Motor neuron (in vitro differentiated cells): ENCODE results near the gene KRT39. TPM values are rescaled to one million over a fixed set of nuclear protein-coding genes. Genes with fewer than 3 reads are reported as not detected.
"Not testable (repeated sequence)": the region's sequence is repeated elsewhere in the genome, so short reads cannot be mapped to it uniquely, and the experiment has no call there.

Experiments used
- ATAC-seq, 8 experiments: fragments of 200-7000 bp; cut with Tn5 transposase; replicated peaks in 6 of 8; 2 replicates each; pipeline ENCODE4 v1.8.0; 2021; ENCODE audit warnings: mild to moderate bottlenecking in 8 of 8, moderate library complexity in 8 of 8
- H3K27ac ChIP-seq, 2 donors: fragments of 250-450 bp; sonication (Bioruptor Pico); 2 replicates each; pipeline ENCODE4 v1.9.0; 2021; ENCODE audit warnings: antibody characterized with exemption in 2 of 2, mild to moderate bottlenecking in 2 of 2, moderate library complexity in 1 of 2
- H3K4me1 ChIP-seq, 2 donors: fragments of 250-450 bp; sonication (Bioruptor Pico); replicated peaks in 1 of 2; 2 replicates each; pipeline ENCODE4 v1.6.1; 2021; ENCODE audit warnings: antibody characterized with exemption in 2 of 2, mild to moderate bottlenecking in 2 of 2, moderate library complexity in 1 of 2
- H3K4me3 ChIP-seq, 5 donors: fragments of 250-450 bp; sonication (Bioruptor Pico); 2 replicates each; pipeline ENCODE4 v1.9.0; 2021; ENCODE audit warnings: antibody characterized with exemption in 5 of 5, mild to moderate bottlenecking in 5 of 5, moderate library complexity in 4 of 5
- WGBS, 10 experiments: fragments of 450-650 bp; shearing (Covaris generic); methylation state at CpG; one replicate each; pipeline ENCODE4 v1.0.0; 2022; 5-methylcytosine and 5-hydroxymethylcytosine counted together
- in situ Hi-C, 9 experiments: fragments of 400-800 bp; cut with MboI; loops; one replicate each; pipeline ENCODE4 v1.15.0; 2021; ENCODE audit warnings: low sequenced_read_pairs in 9 of 9, low pct_unique_long_range_greater_than_20kb in 2 of 9; ENCODE audit not compliant: unreplicated experiment in 9 of 9
- total RNA-seq, 8 experiments: library from RNA; unstranded; fragments of 300-600 nt; gene quantifications; 2 replicates each; pipeline versions ENCODE4 v1.2.3 to v1.2.4, GENCODE V29; 2022

Gene KRT39
- total RNA-seq, 8 experiments from 2014 or later = 0.59 TPM; not detected in 7

DNA sequence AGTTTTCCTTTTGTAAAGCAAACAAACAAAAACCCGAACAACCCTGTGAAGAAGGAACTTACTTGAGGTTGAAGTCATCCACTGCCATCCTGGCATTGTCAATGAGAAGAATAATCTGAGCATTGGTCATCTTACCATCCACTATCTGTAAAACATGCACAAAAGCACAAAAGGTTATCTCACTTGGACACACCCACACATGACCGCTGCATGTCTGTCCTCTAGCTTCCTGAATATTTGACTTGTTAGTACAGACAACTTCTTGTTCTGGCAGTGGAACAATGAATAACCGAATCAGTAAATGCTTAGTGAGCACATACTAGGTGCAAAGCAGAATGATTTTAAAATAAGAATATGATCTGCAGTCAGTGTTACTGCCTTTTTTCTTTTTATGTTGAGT, 35.4 kb downstream of the KRT39 start:
- no peak for ATAC-seq
- H3K27ac ChIP-seq = no peak overlapping the region

DNA sequence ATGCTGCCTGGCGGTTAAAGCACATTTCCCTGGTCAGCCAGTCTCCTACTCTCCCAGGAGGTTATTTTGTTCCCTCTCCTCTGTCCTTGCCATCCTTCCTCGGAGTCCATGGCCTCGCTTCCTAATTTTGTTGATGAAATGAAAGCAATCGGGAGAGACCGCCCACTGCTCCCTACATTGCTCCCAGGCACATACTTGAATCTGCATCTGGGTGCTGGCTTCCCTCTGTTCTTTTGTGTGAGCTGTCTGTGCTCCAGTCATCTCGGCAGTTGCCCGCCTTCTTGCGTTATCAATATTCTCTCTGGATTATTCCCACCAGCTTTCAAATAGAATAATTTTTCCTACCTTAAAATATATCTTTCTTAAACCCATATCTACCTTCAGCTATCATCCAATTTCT, 40.4 kb downstream of the KRT39 start:
- in situ Hi-C loops = no loop called here
- 12 to 85% (median 69%) methylated on average over 3 to 8 of the region's 8 CpGs; no CpG with 5 or more reads in 2 of the 10 experiments for WGBS, 10 experiments
- Histone ChIP-seq H3K4me3 (no peak overlapping the region), H3K27ac (no peak overlapping the region), H3K4me1 (peaks cover 0 to 9% of the 10 kb centered on the region in 2 donors)
- ATAC-seq = peak in 1 of 8 experiments; percentile 55

More for the DNA sequence above, 35.4 kb downstream of the KRT39 start:
- in situ Hi-C loops = no loop called here
- Histone ChIP-seq H3K4me3 (no peak overlapping the region), H3K4me1 (no peaks in the 10 kb centered on the region)
- 17 to 100% (median 90%) methylated on average over 1 to 2 of the region's 3 CpGs; no CpG with 5 or more reads in 2 of the 10 experiments for WGBS, 10 experiments

DNA sequence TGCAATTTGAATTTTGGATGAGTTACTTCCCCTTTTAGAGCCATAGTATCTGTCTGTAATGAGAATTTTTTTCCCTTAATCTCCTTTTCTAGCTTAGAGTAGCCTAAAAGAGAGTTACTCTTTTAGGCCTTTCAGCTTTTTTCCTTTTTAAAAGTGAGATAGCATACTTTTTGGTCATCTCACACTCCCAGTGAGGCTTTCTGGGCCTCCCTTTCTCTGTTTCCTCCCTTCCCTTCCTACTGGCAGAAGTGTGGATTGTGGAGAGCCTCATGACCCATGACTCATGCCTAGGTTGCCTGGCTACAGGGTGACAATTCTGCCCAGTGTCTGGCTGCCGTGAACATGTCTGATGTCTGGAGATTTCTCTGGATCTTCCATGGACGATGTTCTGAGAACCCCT, 44.5 kb downstream of the KRT39 start:
- H3K4me3 ChIP-seq = no peak overlapping the region
- peak in 7 of 8 experiments; percentile 97 to 100 (median 100) for ATAC-seq
- WGBS, 10 experiments = 0 to 84% (median 45%) methylated on average over 1 to 2 of the region's 2 CpGs; no CpG with 5 or more reads in 4 of the 10 experiments
- in situ Hi-C loops = loop anchor here in 8 of 9 experiments (25.0 kb wide), 4 partner anchors 390 to 740 kb away; partner anchors contain the start of genes KRT35 (in 2 of the 8), KRT36 (in 2 of the 8), KRT9 (in 1 of the 8) and KRTAP16-1 (in 1 of the 8)
- H3K27ac ChIP-seq = no peak overlapping the region
- H3K4me1 ChIP-seq = peaks cover 0 to 9% of the 10 kb centered on the region in 2 donors

DNA sequence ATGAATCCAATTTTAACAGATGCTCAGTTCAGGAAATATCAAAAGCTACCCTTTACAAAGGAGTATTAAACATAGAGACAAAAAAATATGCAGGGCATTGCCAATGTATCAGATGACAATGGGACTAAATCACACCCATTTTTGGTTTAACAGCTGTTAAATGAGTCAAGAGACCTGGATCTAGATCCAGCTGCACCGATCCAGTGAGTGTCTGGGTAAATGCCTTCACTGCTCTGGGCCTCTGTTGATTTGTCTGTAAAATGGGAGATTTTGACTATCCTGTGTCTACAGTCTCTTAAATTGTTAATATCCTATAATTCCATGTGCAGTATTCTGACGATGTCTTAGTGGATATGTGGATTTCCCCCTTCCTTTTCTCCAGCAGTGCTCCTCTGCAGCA, 45.7 kb downstream of the KRT39 start:
- H3K27ac ChIP-seq = no peak overlapping the region
- in situ Hi-C loops = loop anchor here in 8 of 9 experiments (25.0 kb wide), 4 partner anchors 391 to 741 kb away; partner anchors contain the start of genes KRT35 (in 2 of the 8), KRT36 (in 2 of the 8), KRT9 (in 1 of the 8) and KRTAP16-1 (in 1 of the 8)
- ATAC-seq = no peak
- no peak overlapping the region for H3K4me3 ChIP-seq
- WGBS, 10 experiments = 0 to 93% (median 56%) methylated on average over 1 to 2 of the region's 2 CpGs; no CpG with 5 or more reads in 2 of the 10 experiments
- H3K4me1 ChIP-seq = peaks cover 0 to 9% of the 10 kb centered on the region in 2 donors

DNA sequence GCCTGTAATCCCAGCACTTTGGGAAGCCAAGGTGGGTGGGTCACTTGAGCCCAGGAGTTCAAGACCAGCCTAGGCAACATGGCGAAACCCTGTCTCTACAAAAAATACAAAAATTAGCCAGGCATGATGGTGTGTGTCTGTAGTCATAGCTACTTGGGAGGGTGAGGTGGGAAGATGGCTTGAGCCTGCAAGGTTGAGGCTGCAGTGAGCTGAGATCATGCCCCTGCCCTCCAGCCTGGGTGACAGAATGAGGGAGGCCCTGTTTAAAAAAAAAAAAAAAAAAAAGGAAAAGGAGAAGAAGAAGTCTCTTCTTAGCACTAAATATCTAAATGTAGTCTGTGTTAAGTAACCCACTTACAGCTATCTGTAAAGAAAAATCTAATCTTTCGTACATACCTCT, 49.6 kb downstream of the KRT39 start:
- H3K4me3 ChIP-seq, H3K27ac ChIP-seq, ATAC-seq, H3K4me1 ChIP-seq: not testable (repeated sequence)
- WGBS, 10 experiments = 70 to 100% (median 100%) methylated on average over 1 to 2 of the region's 2 CpGs; no CpG with 5 or more reads in 3 of the 10 experiments
- in situ Hi-C loops = loop anchor here in 8 of 9 experiments (10.0 to 25.0 kb wide), 5 partner anchors 395 to 745 kb away; partner anchors contain the start of genes KRT35 (in 2 of the 8), KRT36 (in 2 of the 8), KRT9 (in 1 of the 8) and KRTAP16-1 (in 1 of the 8)

DNA sequence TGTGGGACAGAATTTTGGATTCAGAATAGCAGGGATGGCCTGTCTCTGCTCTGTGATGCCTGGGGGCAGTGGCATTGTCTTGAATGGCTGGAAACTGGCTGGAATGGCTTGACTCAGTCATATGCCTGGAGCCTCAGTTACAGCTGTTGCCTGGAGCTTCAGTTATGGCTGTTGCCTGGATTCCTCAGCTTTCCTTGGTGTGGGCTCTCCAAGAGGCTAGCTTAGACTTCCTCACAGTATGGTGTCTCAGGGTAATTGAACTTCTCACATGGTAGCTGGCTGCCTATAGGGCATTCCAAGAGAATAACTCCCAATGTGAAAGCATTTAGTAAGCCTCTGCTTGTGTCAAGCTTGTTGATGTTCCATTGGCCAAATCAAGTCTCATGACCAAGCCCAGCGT, 50.4 kb downstream of the KRT39 start:
- in situ Hi-C loops = loop anchor here in 8 of 9 experiments (10.0 to 25.0 kb wide), 5 partner anchors 396 to 746 kb away; partner anchors contain the start of genes KRT35 (in 2 of the 8), KRT36 (in 2 of the 8), KRT9 (in 1 of the 8) and KRTAP16-1 (in 1 of the 8)
- Histone ChIP-seq H3K4me1 (no peaks in the 10 kb centered on the region), H3K27ac (no peak overlapping the region), H3K4me3 (no peak overlapping the region)
- no peak for ATAC-seq
- 50 to 88% methylated on average over 1 of the region's 1 CpG; no CpG with 5 or more reads in 8 of the 10 experiments for WGBS, 10 experiments

DNA sequence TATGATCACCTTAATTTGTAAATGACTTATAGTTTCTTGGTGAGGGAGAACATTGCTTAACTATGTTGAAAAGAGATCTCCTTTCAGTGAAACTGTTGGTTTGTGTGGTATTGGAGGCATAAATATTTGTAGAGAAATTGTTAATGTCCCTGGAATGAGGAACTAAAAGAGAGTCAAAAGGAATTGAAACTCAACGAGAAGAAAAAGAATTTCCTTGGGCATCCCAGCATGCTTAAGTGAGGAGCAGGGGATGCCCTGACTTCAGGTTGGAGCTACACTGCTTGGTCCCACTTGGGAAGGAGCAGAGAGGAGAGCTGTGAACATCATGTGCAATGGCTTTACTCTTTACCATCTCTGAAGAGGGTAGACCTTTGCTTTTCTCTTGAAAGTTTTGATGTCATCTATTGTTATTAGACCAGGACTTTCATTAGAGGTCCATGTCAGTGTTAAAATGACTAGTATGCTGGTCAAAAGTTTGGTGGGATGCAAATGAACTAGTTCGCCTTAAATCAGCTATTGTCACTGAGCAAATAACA, 51.0 kb downstream of the KRT39 start:
- in situ Hi-C loops = loop anchor here in 8 of 9 experiments (10.0 to 25.0 kb wide), 5 partner anchors 397 to 747 kb away; partner anchors contain the start of genes KRT35 (in 2 of the 8), KRT36 (in 2 of the 8), KRT9 (in 1 of the 8) and KRTAP16-1 (in 1 of the 8)
- WGBS, 10 experiments = 0 to 100% (median 75%) methylated on average over 1 to 2 of the region's 2 CpGs; no CpG with 5 or more reads in 2 of the 10 experiments
- no peak for ATAC-seq
- Histone ChIP-seq H3K4me3 (no peak overlapping the region), H3K4me1 (no peaks in the 10 kb centered on the region), H3K27ac (no peak overlapping the region)

DNA sequence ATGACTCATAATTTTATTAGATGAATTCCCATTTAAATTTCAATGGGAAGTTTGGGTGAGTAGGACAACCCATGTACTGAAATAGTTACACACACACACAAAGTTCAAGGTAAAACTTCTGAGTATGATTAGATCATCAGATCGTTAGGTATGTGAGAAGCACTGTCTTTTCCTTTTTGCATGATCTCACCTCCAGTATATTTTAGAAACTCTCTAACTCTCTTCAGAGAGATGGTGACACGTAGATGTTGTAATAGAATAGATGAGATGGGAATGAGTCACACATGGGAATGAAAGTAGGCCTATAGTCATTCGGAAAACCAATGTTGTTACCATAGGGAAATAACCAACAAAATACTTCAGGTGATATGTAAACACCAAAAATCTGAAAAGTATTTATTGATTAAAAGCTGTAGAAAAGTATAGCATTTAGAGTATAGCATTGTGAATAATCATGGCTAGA, 51.5 kb downstream of the KRT39 start:
- peak in 7 of 8 experiments; percentile 40 to 96 (median 88) for ATAC-seq
- in situ Hi-C loops = loop anchor here in 8 of 9 experiments (10.0 to 25.0 kb wide), 5 partner anchors 397 to 747 kb away; partner anchors contain the start of genes KRT35 (in 2 of the 8), KRT36 (in 2 of the 8), KRT9 (in 1 of the 8) and KRTAP16-1 (in 1 of the 8)
- WGBS, 10 experiments = 0 to 100% (median 62%) methylated on average over 1 to 3 of the region's 3 CpGs
- Histone ChIP-seq H3K27ac (no peak overlapping the region), H3K4me1 (no peaks in the 10 kb centered on the region), H3K4me3 (no peak overlapping the region)

DNA sequence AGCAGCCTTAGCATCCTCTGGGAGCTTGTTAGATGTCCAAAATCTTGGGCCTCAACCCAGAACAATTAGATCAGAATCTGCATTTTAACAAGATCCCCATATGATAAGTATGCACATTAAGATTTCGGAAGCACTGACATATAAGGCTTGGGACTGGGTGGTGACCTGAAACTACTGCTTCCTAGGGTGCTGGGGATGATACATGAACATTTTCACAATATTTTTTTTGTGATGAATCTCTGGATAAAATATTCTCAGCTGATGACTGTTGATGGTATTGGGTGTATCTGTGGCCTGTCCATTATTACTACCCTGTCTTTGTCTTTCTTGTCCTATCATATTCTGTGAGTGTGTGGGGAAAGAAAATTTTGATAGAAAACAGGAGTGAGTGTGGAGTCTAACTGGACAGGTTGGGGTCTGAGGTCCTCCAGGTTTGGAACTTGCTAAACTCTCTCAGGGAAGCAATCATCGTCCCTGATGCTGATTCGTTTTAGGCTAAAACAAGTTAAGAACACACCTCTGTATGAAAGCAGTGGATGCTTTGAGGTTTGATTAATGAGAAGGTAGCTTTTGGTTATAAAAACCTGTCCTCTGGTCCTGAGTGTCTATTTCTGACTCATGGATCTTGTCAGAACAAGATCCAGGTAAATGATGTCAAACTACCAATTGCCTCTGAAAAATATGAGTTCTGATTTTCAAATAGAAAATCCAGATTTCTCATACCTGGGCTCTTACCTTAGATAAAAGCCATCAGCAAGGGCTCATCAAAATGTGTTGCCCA, 52.5 kb downstream of the KRT39 start:
- Histone ChIP-seq H3K4me1 (peaks cover 4 to 9% of the 10 kb centered on the region in 2 donors), H3K4me3 (no peak overlapping the region), H3K27ac (no peak overlapping the region)
- WGBS, 10 experiments = 13 to 100% (median 84%) methylated on average over 1 to 3 of the region's 3 CpGs
- in situ Hi-C loops = loop anchor here in 8 of 9 experiments (10.0 to 25.0 kb wide), 5 partner anchors 398 to 748 kb away; partner anchors contain the start of genes KRT35 (in 2 of the 8), KRT36 (in 2 of the 8), KRT9 (in 1 of the 8) and KRTAP16-1 (in 1 of the 8)
- no peak for ATAC-seq

DNA sequence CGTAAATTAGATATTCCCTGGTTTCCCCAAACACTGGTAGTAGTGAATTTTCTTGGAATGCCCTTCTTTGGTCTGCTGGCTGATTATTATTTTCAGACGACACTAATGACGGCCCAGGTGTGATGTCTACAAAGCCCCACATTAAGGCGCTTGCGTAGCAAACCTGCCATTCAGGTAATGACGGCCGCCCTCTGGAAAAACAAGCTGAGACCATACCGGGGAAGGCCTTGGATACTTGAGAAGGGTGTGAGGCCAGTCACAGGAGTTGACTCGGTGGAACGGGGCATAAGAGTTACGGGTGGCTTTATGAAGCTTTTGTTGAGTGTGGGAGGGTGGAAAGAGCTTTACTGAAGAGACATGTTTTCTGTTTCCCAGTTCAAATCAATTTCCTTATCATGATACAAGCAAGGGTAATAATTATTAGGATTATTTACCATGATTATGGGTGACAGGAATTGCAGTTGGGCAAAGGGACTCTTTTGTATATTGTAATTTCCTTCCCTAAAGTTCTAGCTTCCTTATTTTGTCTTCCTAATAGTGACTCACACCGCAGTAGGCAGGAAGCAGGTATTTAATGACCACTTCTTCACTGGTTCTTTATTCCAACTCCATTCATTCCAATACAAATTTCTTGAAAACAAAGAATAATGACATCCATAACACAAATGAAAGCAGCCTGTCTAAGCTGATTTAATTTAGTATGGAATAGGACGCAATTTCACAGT, 54.1 kb downstream of the KRT39 start:
- in situ Hi-C loops = loop anchor here in 8 of 9 experiments (10.0 to 25.0 kb wide), 5 partner anchors 400 to 750 kb away; partner anchors contain the start of genes KRT35 (in 2 of the 8), KRT36 (in 2 of the 8), KRT9 (in 1 of the 8) and KRTAP16-1 (in 1 of the 8)
- Histone ChIP-seq H3K4me1 (peaks cover 4 to 16% of the 10 kb centered on the region in 2 donors), H3K27ac (no peak overlapping the region), H3K4me3 (no peak overlapping the region)
- 78 to 100% (median 91%) methylated on average over 2 to 13 of the region's 13 CpGs; no CpG with 5 or more reads in 1 of the 10 experiments for WGBS, 10 experiments
- ATAC-seq = no peak

DNA sequence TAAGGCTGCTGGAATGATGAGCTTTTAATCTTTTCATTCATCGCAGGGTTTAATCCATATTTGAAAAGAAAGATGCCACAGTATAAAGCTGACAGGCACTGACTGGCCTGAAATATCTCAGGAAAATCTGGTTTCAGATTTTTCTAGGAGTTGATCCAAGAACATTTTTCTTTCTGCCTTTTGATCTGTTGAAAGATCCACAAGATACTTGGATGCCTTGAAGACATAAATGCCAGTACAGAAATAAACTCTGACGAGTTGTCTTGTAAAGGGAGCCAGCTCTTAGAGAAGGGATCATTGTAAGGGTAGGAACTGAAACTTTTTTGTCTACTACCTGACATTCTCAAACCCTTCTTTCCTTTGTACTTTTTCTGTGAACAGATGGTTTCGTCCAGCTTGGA, 56.3 kb downstream of the KRT39 start:
- 0 to 100% (median 89%) methylated on average over 1 to 3 of the region's 3 CpGs; no CpG with 5 or more reads in 1 of the 10 experiments for WGBS, 10 experiments
- H3K4me1 ChIP-seq = peaks cover 4 to 17% of the 10 kb centered on the region in 2 donors
- ATAC-seq = no peak
- in situ Hi-C loops = loop anchor here in 8 of 9 experiments (10.0 to 25.0 kb wide), 5 partner anchors 402 to 752 kb away; partner anchors contain the start of genes KRT35 (in 2 of the 8), KRT36 (in 2 of the 8), KRT9 (in 1 of the 8) and KRTAP16-1 (in 1 of the 8)
- no peak overlapping the region for H3K4me3 ChIP-seq
- H3K27ac ChIP-seq = no peak overlapping the region
